HG02610 (cell line): Measurements from ENCODE around the gene NCOR2.

Experiments used
- ATAC-seq: cut with Tn5 transposase; IDR thresholded peaks from one replicate; pipeline ENCODE4 v1.9.1; 2021; ENCODE audit warnings: mild to moderate bottlenecking, moderate library complexity; ENCODE audit not compliant: unreplicated experiment

NCOR2 gene

GRCh38 chr12:124561231-124561630, 6.2 kb downstream of the NCOR2 start:
- no peak for ATAC-seq

GRCh38 chr12:124560146-124560890, 7.1 kb downstream of the NCOR2 start:
- ATAC-seq = no peak

DNA sequence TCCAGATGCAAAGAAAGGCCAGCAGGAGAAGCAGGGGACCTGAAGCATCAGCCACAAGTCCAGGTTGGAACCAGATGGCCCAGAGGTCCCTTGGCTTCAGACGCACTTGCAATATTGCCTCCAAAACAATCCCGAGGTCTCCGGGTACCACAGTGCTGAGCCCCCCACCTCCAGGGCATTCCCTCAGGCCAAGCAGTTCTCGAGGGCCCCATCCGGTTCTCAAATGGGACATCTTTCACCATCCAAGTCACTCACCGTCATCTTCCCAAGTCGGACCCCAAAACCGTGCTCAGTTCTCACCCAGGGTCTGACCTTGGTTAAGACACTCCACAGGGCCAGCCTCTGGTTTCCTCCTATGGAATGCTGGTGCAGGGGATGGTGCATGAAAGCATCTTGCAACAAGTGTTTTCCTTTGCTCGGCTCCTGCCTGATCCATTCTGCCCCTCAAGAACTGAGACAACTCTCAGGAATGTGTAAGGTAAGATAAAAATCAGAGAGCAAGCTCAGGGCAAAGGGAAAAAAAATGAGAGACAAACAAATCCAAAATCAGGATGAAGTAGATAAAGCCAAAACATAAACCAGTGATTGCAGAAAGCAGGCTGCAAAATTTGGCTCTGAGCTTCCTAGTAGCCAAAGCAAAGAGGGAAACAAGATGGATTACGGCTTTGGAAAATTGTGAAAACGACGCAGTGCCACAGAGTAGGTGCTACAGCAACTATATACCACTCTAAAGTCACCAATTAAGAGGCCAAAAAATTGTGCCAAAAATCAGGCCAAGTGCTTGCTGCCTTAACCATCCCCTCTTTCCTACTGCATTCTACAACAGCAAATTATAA, 8.0 kb downstream of the NCOR2 start:
- no peak for ATAC-seq

GRCh38 chr12:124558313-124558712, 9.1 kb downstream of the NCOR2 start:
- no peak for ATAC-seq

- ATAC-seq = no peak
Measured at GRCh38 chr12:124557518-124558223, 9.7 kb downstream of the NCOR2 start.

DNA sequence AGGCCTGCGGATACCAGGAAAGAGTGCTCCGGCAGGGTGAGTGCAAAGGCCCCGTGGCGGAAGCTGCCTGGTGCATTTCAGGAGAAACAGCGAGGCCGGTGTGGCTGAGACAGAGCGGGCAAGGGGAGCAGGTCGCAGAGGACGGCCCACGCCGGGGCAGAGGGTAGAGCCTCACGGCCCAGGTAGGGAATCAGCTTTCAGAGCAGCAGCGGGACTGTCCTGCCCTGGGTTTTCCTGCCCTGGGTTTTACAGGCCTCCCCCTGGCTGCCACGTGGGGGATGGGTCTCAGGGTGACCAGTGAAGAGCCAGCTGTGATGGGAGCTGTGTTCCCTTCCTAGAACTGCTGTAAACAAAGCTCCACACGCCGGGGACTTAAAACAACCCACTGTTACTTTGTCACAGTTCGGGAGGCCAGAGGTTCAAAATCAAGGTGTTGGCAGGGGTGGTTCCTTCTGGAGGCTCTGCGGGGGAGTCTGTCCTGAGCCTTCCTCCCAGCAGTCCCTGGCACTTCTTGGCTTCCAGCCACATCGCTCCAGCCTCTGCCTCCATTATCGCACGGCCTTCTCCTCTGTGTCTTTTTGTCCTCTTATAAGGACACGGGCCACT, 10.4 kb downstream of the NCOR2 start:
- no peak for ATAC-seq

- ATAC-seq = no peak
Measured at GRCh38 chr12:124556074-124556466, 11.3 kb downstream of the NCOR2 start.

- no peak for ATAC-seq
Measured at GRCh38 chr12:124555168-124556073, 12.0 kb downstream of the NCOR2 start.

- no peak for ATAC-seq
Measured at GRCh38 chr12:124554429-124555029, 12.9 kb downstream of the NCOR2 start.

DNA sequence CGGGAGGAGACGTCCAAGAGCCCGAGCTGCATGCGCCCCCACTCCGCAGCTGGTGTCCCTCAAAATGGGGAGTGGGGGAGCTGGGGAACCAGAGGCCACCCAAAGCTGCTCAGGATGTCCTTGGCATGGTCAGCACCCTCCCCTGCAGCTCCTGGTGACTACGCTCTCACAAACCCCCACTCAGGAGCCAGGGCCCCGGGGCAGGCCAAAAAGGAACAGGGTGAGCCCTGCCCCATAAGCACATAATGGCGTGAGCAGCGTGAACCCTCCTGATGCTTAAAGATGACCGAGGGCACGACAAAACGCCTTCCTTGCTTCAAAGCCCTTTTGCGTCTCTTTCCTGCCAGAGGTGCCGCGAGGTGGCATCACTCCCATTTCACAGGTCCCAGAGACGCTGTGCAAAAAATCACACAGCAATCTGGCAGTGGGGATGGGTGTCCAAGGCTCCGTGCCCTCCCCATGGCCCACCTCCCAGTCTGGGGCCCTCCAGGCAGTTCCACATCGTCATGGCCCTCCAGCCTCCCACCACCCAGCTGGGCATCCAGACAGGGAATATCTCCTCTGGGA, 13.5 kb downstream of the NCOR2 start:
- no peak for ATAC-seq

DNA sequence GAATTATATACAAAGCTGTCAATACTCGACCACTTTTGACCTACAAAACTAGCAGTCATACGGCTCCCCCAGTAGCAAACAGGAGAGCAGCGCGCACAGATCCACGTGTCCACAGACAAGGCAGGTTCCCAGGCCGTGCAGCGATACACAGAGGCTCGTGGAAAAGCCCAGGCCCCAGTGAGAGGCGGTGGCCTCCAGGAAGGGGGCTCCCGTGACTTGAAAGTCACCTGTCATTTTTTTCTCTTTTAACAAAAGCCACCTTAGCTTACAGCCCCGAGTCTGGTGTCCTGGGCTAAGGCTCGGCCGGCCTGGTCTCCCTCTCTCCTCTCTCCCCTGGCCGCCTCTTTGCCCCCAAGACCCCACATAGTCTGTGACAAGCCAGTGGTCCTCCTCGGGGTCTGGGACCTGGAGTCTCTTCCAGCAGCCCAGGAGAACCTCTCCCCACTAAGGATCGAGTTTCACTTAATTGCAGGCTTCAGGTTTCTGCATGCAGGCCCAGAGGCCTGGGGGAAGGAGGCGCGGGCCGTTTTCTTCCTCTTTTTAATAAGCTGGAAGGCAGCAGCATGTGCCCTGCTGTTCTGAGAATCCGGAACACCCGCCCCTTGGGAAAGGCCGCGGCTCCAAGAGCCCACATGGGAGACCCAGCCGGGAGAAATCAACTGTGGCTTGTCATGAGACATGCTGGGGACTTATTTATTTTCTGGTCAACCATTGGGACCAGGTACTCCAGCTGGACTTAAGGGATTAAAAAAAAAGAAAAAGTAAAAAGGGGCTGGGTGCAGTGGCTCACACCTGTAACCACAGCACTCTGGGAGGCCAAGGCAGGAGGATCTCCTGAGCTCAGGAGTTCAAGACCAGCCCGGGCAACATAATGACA, 15.9 kb downstream of the NCOR2 start:
- no peak for ATAC-seq

DNA sequence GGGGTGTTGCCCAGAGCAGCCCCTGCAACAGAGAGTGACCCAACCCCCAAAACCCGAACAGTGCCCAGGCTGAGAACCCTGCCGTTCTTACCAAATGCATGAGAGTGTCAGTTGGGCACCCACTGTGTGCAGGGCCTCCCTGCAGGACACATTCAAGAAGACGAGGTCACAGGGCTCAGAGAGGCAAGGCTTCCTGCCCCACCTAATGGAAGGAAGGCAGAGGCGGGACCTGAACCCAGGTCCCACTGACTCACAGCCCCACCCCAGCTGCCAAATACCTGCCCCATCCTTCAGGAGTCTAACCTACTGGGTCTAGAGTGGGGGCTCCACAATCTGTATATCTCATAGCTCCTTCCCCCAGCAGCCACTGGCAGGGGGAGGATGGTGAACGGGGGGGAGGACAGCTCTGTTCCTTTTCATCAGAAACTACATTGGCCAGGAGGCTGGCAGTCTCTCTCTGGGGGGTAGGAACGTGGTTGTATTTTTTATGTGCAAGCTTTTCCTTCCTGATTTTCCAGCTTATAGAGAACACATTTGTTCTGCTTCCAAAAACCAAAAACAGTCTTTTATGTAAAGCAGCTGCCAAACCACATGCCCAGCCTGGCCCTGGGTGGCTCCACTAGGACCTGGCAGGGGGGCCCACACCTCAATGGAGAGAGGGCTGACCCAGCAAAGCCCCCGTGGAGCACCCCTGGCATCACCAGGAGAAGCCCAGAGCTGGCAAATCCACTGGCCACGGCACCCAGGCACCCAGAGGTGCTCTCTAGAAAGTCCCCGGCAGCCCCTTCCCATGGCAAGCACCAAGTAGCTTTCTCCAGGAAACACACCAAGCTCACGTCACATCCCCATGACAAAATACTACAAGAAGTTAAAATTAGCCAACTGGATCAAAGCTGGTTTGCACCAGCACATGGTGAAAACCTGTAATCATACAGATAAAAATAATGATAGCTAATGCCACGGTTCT, 17.0 kb downstream of the NCOR2 start:
- ATAC-seq = no peak

- no peak for ATAC-seq
Measured at GRCh38 chr12:124549629-124550028, 17.8 kb downstream of the NCOR2 start.

- ATAC-seq = no peak
Measured at GRCh38 chr12:124548854-124549378, 18.5 kb downstream of the NCOR2 start.

GRCh38 chr12:124547626-124548025, 19.8 kb downstream of the NCOR2 start:
- ATAC-seq = no peak

DNA sequence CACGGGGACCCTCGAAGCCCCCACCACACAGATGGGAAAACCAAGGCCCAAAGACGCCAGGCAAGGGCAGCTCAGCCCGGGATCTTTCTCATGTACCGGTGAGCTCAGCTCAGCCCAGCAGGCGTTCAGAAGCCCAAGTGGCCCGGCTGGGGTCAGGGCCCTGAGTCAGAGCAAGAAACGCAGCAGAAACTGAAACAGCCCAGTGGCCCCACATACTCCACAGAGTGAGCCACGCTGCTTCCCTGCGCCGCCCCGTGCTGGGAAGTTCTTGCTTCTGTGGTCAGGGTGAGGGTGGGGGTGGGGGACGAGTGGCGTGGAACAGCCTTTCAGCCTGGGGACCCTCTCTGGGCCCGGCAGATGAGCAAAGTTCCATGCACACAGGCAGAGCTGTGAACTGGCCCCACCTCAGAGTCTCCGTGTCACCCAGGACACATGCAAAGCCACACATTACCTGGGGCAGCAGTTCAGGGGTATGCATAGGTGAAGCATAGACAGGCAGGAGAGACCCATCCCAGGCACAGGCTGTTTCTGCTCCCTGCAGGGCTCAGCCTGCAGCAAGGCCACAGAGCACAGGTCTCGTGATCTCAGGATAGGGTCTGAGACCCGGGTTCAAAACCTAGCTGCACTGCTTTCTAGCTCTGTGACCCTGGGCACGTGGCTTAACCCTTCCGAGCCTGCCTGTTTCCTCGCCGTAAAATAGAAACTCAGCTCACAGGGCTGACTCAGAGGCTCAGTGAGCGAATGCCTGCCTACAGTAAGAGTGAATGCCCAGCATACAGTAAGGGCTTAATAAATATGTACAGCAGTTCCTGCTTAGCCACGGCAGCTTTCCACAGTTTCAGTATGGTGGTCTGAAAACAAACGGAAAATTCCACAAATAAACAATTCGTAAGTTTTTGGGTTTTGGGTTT, 21.6 kb downstream of the NCOR2 start:
- peak; percentile 90 for ATAC-seq
